Mammary epithelial cell (primary cell): Measurements from ENCODE around the gene SLC6A8.

ENCODE experiments used
- EZH2 ChIP-seq: IDR thresholded peaks from 2 replicates; pipeline ENCODE4 v1.6.1; 2012; ENCODE audit warnings: low read length, inconsistent platforms, borderline replicate concordance
- TF ChIP-seq, protein P1 (sequence below), 2 donors: IDR thresholded peaks in 1 of 2; conservative IDR thresholded peaks in 1 of 2; 2 replicates each; pipeline ENCODE4 v1.5.1; 2011 to 2012; ENCODE audit warnings: inconsistent platforms in 2 of 2, low read length in 2 of 2, mild to moderate bottlenecking in 2 of 2, control low read depth in 1 of 2, low read depth in 1 of 2; ENCODE audit not compliant: insufficient read depth in 1 of 2; ENCODE audit errors: extremely low read depth in 1 of 2

DNA sequence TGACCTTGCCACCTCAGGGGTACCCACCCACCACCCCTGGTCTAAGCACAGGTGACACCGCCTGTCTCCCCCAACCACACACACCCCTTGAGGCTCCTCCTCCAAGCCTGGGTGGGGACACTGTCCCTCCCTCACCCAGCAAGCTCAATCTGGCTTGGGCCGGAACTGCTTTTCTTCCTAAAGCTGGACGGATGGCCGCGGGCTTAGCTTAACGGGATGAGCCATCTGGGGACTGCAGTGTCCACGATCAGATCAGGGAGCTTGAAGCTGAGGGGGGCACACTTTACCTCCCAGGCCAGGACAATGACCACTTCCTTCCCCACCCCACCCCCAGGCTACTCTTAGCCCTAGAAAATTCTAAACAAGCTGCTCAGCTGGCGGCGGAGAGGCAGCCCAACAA lies 1.0 kb upstream of the SLC6A8 start:
- TF ChIP-seq, protein P1, sequence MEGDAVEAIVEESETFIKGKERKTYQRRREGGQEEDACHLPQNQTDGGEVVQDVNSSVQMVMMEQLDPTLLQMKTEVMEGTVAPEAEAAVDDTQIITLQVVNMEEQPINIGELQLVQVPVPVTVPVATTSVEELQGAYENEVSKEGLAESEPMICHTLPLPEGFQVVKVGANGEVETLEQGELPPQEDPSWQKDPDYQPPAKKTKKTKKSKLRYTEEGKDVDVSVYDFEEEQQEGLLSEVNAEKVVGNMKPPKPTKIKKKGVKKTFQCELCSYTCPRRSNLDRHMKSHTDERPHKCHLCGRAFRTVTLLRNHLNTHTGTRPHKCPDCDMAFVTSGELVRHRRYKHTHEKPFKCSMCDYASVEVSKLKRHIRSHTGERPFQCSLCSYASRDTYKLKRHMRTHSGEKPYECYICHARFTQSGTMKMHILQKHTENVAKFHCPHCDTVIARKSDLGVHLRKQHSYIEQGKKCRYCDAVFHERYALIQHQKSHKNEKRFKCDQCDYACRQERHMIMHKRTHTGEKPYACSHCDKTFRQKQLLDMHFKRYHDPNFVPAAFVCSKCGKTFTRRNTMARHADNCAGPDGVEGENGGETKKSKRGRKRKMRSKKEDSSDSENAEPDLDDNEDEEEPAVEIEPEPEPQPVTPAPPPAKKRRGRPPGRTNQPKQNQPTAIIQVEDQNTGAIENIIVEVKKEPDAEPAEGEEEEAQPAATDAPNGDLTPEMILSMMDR (conservative IDR thresholded peaks at IDR 0.05 in 1 of 2, IDR thresholded peaks at IDR 0.05 in 1 of 2; ENCODE audit: extremely low read depth in 1 of 2, insufficient read depth in 1 of 2, low read depth in 1 of 2, low read length in 2 of 2), result no peak
- TF ChIP-seq EZH2, result no peak
